HG02623 (cell line): Measurements from ENCODE around the gene UCN2.

ENCODE experiments used
- ATAC-seq: cut with Tn5 transposase; IDR thresholded peaks from one replicate; pipeline ENCODE4 v1.9.1; 2021; ENCODE audit warnings: moderate library complexity; ENCODE audit not compliant: unreplicated experiment

The UCN2 gene, protein sequence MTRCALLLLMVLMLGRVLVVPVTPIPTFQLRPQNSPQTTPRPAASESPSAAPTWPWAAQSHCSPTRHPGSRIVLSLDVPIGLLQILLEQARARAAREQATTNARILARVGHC

DNA sequence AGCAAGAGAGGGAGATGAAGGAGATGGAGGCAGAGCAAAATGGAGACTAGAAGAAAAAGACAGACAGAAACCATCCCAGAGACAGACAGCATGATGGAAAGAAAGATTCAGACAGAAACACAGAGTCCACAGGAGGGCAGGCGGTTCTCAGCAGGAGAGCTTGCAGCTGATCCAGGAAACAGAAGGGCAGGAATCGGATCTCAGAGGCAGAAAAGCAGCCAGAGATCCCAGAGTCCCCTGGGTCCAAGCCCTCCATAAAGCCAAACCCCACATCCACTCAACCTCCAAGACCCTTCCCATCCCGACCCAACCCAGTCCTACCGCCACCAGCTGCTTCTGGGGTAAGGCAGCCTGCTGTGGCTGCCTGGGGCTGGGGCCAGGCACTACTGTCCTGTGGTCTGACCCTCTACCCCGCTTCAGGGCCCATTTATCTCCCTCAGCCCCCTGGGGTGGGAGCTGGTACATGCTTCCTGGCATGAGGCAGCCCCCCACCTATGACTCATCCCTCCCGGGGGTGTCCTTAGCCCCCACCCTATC, at the start of gene UCN2:
Gene UCN2, minus strand, starts transcription at position 400 of the 537 bp plus-strand sequence. CDS start 657 bp downstream, outside the sequence.
- no peak for ATAC-seq

DNA sequence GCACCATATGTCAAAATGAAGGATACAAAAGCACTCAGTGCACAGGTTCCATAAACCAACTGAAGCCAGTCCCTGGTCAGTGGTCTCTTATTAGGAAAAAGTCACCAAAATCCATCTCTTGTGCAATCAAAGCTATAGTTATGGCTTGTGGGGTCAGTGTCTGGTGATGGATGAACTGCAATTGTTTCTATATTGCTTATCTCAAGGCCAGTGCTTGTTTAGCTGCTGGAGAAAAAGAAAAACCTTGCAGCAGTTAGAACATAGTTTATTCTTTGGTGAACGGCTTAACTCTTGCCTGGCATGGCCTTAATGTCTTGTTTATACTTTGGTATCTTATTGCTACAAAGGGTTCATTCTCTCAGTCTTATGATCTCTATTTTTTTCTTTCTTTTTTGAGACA, 48.7 kb upstream of the UCN2 start:
- ATAC-seq: no peak

DNA sequence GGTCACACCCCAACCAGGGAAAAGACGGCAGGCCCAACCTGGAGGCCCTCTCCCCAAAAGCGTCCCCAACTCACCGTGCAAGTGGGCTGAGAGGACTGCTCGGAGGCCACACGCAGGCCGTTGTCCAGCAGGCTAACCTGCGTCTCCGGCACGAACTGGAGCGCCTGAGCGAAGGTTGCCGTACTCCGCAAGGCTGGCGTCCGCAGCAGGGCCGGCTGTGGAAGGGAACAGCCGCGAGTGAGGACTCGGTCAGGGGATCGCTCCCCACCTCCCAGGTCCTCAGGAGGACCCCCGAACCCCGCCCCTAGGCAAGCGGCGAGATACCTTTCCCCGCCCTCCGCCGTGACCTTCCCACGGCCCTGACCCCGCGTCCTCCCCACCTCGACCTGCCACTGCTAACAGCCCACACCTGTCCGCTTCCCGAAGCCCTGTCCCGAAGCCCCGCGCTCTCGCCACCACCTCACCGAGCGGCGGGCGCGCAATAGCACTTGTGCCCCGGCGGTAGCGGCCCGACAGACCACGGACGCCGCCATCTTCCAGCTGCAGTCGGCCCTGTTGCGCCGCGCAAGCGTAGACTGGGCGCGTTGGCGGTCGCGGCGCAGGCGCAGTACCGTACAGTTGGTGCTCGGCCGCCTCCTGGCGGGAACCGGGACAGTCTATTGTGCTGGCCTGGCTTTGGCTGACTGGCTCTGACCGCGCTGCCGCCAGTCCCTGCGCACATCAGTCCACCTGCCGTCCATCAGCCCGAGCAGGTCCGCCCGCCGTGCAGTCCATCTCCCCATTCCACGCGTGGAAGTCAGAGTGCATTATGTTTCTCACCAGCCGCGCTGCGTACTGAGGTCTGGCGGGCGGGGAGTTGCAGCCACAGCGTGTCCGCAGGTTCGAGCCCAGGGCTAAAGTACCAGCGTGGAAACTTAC, 45.8 kb upstream of the UCN2 start, which contains the start of gene UQCRC1:
Gene UQCRC1, minus strand, starts transcription at position 559 of the 918 bp plus-strand sequence. Its CDS starts 26 bp downstream, at position 533.
- peak; percentile 97 for ATAC-seq

GRCh38 chr3:48607519-48607918, 43.9 kb upstream of the UCN2 start:
- no peak for ATAC-seq

- ATAC-seq: no peak
Observed at GRCh38 chr3:48601622-48601994, 38.0 kb upstream of the UCN2 start.

DNA sequence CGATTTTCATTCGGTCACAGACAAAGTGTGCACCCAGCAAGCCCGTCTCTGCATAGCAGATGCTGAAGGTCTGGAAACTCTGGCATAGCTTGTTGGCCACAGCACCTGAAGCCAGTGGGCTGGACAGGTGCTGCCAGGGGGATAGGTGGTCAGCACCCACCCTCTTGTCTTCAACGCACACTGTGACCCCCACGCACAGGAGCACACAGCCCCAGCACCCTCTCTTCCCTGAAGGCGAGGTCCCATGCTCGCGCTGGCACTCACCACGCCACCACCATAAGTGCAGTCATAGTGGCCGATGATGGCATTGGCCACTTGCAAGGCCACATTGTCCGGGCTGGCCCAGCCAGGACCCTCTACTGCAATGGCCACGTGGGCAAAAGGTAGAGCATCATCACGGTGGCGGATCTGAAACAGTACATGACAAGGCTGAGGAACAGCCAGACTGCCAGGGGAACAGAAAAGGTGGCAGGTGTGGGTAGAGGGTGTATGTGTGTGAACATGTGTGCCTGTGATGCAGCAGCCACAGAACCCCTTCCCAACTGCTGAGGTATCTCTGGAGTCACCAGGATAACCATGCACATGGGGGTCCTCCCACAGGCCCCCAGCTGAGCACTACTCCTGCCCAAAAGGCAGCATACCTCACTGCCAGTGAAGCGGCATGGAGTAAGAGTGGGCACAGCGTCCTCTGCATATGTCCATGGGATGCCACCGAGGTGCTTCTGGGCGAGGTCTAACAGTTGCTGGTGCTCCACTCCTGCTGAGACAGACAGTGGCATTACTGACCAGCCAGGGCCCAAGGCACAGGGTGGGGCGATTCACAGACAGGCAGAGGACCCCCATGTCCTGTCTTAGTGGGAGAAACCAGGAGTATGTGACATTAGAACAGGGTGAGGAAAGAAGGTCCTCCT, 37.4 kb upstream of the UCN2 start:
- no peak for ATAC-seq

DNA sequence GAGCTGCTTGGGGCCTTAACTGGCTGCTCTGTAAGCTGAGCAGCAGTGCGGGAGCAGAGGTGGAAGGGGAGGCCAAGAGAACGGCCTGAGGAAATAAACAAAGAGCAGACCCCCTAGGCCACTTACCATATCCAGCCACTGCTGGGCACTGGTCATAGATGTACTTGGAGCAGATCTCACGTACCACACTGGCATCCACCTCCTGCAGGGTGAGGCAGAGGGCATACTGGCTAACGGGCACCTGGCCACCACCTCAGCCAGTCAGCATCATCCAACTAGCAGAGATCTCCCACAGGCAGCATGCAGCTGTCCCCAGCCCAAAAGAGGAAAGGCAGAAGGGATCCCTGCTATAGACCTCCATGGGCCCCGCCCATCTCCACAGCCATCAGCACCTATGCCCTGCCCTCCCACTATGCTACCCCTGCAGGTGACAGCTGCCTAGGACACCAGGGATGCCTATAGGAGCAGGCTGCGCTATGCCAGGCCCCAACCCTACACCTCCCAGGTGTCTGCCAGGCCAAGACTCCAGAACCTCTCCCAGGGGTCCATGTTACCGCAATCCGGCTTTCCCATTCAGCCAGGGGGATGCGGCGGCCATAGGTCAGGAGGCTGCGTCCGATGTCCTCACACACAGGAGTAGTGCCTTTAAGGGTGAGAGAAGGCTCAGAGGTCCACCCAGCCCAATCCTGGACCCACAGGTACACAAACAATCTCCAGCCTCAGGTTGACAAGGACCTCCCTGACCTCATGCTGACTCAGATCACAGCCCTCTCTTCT, 36.1 kb upstream of the UCN2 start:
- no peak for ATAC-seq

- no peak for ATAC-seq
Observed at GRCh38 chr3:48599077-48599501, 35.5 kb upstream of the UCN2 start.

- no peak for ATAC-seq
Observed at GRCh38 chr3:48598323-48599076, 34.9 kb upstream of the UCN2 start.

- no peak for ATAC-seq
Observed at GRCh38 chr3:48597408-48597800, 33.8 kb upstream of the UCN2 start.

GRCh38 chr3:48596676-48597407, 33.3 kb upstream of the UCN2 start:
- no peak for ATAC-seq

DNA sequence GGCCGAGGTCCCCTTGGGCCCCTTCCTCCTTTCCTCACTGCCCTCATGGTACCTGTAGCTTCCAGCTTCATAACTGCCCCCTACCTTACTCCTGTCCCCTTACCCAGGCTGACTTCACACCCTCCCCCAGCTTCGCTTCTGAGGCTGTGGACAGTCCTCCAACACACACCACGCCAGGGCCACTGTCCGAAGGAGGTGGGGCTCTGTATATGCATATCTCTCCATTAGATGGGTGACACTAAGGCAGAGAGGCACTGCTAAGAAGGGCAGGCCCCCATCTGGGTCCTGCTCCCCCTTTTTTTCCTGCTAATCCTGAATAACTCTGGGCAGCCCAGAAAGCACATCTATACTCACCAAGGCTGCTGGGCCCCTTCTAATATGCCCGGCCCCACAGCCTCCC, 32.6 kb upstream of the UCN2 start:
- ATAC-seq: no peak

DNA sequence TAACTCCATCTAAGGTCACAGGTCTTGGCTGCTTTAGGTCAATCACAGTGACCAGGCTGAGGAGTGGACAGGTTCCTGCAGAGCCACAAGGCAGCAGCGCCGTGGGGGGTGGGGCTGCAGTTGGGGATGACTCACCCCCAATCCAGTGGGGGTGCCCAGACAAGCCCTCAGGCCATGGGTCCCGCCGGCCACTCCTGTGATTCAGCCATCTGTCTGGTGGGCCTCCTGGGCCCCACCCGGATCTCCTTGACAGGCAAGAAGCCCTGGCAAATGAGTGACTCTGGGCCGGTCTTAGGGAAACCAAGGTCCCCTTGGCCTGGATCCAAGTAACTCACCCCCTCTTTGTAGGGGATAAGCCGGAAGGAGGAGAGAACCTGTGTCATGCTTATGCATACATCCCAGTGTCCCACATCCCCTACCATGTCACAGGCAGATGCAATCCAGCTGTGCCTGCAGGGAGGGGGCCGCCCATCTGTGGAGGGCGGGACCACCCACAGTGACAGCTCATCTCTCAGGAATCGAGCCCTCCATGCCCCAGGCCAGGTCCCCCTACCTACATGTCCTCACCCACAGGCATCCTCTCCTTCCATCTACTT, 32.0 kb upstream of the UCN2 start:
- ATAC-seq: no peak

GRCh38 chr3:48595075-48595525, 31.5 kb upstream of the UCN2 start, which contains the start of gene COL7A1:
Gene COL7A1, minus strand, starts transcription at chr3:48595329. Its CDS starts 170 bp downstream, at chr3:48595159.
- no peak for ATAC-seq

DNA sequence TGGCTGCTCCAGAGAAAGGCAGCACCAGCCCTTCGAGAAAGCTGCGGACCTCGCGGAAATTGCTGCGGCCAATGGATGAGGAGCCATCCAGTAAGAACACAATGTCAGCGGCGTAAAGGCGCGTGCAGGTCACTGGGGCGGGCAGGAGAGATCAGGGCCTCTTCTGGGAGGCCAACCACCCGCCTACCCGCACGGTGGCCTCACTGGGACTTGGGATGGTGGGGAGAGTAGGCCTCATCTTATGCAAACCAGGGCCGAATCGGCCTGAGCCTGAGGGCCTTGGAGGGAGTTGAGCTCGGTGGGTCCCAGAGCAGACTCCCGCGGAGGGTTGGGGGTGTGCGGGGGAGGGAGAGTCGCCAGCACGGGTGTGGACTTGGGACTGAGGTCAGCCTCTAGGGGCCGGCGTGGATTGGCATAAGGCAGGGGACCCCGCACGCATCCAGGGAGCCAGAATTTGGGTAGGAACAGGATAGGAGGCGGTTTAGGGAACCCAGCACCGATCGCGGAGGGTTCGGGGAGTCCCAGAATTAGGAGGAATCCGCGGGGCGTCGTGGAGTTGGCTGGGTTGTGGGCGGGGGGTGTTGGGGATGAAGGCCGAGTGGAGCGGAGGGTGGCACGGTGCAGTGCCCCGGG, 31.0 kb upstream of the UCN2 start:
- ATAC-seq: no peak

DNA sequence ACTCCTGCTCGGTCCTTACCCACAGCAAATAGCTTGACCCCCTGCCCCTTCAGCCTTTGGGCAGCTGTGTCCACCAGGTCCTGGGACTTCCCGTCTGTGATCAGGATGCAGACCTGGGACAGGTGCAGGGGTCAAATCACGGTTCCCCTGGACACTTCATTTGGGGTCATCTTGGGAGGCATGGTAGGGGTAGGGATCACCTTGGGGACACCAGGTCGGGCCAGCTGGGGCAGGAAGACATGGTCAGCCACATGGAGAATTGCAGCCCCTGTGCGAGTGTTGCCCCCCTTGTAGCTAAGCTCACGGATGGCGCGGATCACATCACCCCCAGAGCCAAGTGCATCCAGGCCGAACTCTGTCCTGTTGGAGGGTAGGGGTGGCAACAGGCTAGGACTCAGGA, 29.8 kb upstream of the UCN2 start:
- no peak for ATAC-seq

DNA sequence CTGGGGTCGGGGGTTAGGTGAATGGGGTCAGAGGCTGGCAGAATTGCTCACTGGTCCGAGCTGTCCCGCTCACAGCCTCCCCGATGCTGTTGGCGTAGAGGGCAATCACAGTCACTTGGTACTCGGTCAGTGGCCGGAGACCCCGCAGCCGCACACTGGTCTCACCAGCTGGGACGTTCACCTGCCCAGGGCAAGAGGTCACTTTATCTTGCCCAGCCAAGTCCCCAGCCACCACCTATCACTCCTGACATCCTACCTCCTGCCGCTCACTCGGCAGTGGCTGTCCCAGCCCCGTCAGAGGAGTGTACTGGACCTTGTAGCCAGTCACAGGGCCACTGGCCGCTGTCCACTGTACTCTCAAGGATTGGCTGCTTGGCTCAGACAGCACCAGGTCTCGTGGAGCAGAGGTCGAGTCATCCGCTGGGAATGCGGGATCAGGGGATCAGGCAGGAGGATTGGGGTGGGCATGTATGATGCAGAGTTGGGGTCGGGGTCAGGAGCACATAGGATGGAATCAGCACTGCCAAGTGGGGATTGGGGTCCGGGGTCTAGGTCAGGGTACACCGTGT, 29.0 kb upstream of the UCN2 start:
- no peak for ATAC-seq
